HepG2 (cell line): ENCODE measurements around the gene BCAS4. TPM values are rescaled to one million over a fixed set of nuclear protein-coding genes. Genes with fewer than 3 reads are reported as not detected.

Experiments
- ATAC-seq: fragments of 200-7000 bp; cut with Tn5 transposase; 3 replicates; pipeline ENCODE4 v1.9.1; 2020; ENCODE audit warnings: mild to moderate bottlenecking, moderate library complexity
- BruUV-seq: library from RNA; stranded (reverse); fragments of 400-500 nt; replicated peaks from 2 replicates; lab custom pipeline; 2021; lab: Mats Ljungman, UMichigan
- CTCF ChIA-PET: fragments of 300-600 bp; formaldehyde crosslinking; extraction: SDS; loops from one replicate; lab custom pipeline; 2021; ENCODE audit warnings: low total read pairs, inconsistent platforms, low intra/inter-chr PET ratio; lab: Yijun Ruan, JAX
- POLR2A ChIA-PET: fragments of 350-600 bp; sonication (Branson Sonifier 250); formaldehyde crosslinking; loops from one replicate; lab custom pipeline; 2020; ENCODE audit warnings: antibody characterized with exemption, inconsistent platforms; lab: Yijun Ruan, JAX
- DNase-seq: peaks from one replicate; pipeline ENCODE4 v3.0.0-alpha.2; 2015; ENCODE audit warnings: low spot score
- FAIRE-seq: peaks from 3 replicates; lab custom pipeline; 2011; peaks lifted over from hg19 to GRCh38; lab: Jason Lieb, UNC
- H2AFZ ChIP-seq: one replicate; pipeline ENCODE4 v1.6.1; 2011; ENCODE audit warnings: low read length, inconsistent platforms
- H3K27ac ChIP-seq: fragments of 300-600 bp; 3 replicates; pipeline ENCODE4 v1.8.0; 2011; ENCODE audit warnings: mixed run types, mild to moderate bottlenecking, mixed read lengths, low read length, inconsistent platforms; ENCODE audit not compliant: insufficient read depth; ENCODE audit errors: extremely low read length
- H3K27me3 ChIP-seq, 2 experiments: fragments of 200-600 bp in 1 of 2; 2 replicates in 1 of 2; 3 replicates in 1 of 2; pipeline versions ENCODE4 v1.6.0 to v1.8.0; 2011; ENCODE audit warnings: low read length in 2 of 2, mild to moderate bottlenecking in 2 of 2, moderate library complexity in 2 of 2, inconsistent platforms in 1 of 2; ENCODE audit not compliant: insufficient read depth in 2 of 2, control insufficient read depth in 1 of 2
- H3K36me3 ChIP-seq, 2 experiments: fragments of 200-600 bp in 1 of 2; replicated peaks in 1 of 2; 2 replicates in 1 of 2; 3 replicates in 1 of 2; pipeline versions ENCODE4 v1.5.1 to v1.8.0; 2011; ENCODE audit warnings: low read length in 2 of 2, inconsistent platforms in 1 of 2; ENCODE audit not compliant: insufficient read depth in 2 of 2, control insufficient read depth in 1 of 2
- H3K4me1 ChIP-seq: 2 replicates; pipeline ENCODE4 v1.5.1; 2012; ENCODE audit warnings: low read length, inconsistent platforms; ENCODE audit not compliant: insufficient read depth
- H3K4me2 ChIP-seq: 2 replicates; pipeline ENCODE4 v1.6.0; 2011; ENCODE audit warnings: low read depth, low read length, inconsistent platforms
- H3K4me3 ChIP-seq, 3 experiments: fragments of 200-600 bp in 1 of 3; sonication (generic), shearing (Covaris generic) in 1 of 3; replicated peaks in 1 of 3; 2 replicates each; pipeline ENCODE4 v1.5.1; 2011 to 2016; ENCODE audit warnings: low read length in 3 of 3, inconsistent platforms in 2 of 3, low read depth in 2 of 3, mild to moderate bottlenecking in 2 of 3, control low read depth in 1 of 3, mixed read lengths in 1 of 3; ENCODE audit not compliant: insufficient read depth in 1 of 3
- H3K79me2 ChIP-seq: one replicate; pipeline ENCODE4 v1.6.1; 2011; ENCODE audit warnings: low read length, inconsistent platforms; ENCODE audit not compliant: insufficient read depth
- H3K9ac ChIP-seq: 2 replicates; pipeline ENCODE4 v1.6.0; 2011; ENCODE audit warnings: mild to moderate bottlenecking, low read depth, low read length, inconsistent platforms; ENCODE audit not compliant: insufficient read depth
- H3K9me3 ChIP-seq: 2 replicates; pipeline ENCODE4 v1.5.1; 2012; ENCODE audit warnings: mild to moderate bottlenecking, low read length
- H4K20me1 ChIP-seq: 2 replicates; pipeline ENCODE4 v1.6.0; 2011; ENCODE audit warnings: inconsistent platforms, mild to moderate bottlenecking, low read length, moderate library complexity; ENCODE audit not compliant: insufficient read depth
- FOXA1 ChIP-seq, 2 experiments: fragments of 450-650 bp in 1 of 2; sonication (generic) in 1 of 2; formaldehyde crosslinking in 1 of 2; IDR thresholded peaks; 2 replicates each; pipeline versions ENCODE4 v1.4.0 to v1.6.1; 2016 to 2020; ENCODE audit warnings: missing genetic modification reagents in 1 of 2
- MNT ChIP-seq: fragments of 450-650 bp; IDR thresholded peaks from 2 replicates; pipeline ENCODE4 v1.6.1; 2016
- NFYC ChIP-seq: IDR thresholded peaks from 2 replicates; pipeline ENCODE4 v1.6.1; 2016; ENCODE audit warnings: missing genetic modification reagents, missing compliant biosample characterization
- POGZ ChIP-seq: sonication (generic); formaldehyde crosslinking; IDR thresholded peaks from 2 replicates; pipeline ENCODE4 v1.4.0; 2020; ENCODE audit warnings: mild to moderate bottlenecking, missing genetic modification reagents
- ZNF513 ChIP-seq: sonication (generic); formaldehyde crosslinking; conservative IDR thresholded peaks from 2 replicates; pipeline ENCODE4 v1.5.0; 2020; ENCODE audit warnings: missing genetic modification reagents
- ZNF740 ChIP-seq: sonication (generic); formaldehyde crosslinking; IDR thresholded peaks from 2 replicates; pipeline ENCODE4 v1.4.0; 2020; ENCODE audit warnings: missing genetic modification reagents
- ZNF839 ChIP-seq: sonication (generic); formaldehyde crosslinking; IDR thresholded peaks from 2 replicates; pipeline ENCODE4 v1.4.0; 2020; ENCODE audit warnings: missing genetic modification reagents, mild to moderate bottlenecking, borderline replicate concordance
- ZNF850 ChIP-seq: sonication (generic); formaldehyde crosslinking; conservative IDR thresholded peaks from 2 replicates; pipeline ENCODE4 v1.9.0; 2021; ENCODE audit warnings: mild to moderate bottlenecking, missing genetic modification reagents
- ZSCAN9 ChIP-seq: IDR thresholded peaks from 2 replicates; pipeline ENCODE4 v1.6.1; 2016; ENCODE audit warnings: borderline replicate concordance
- WGBS: methylation state at CpG from one replicate; pipeline ENCODE4 v1.1.6; 2017; ENCODE audit warnings: low lambda C conversion rate; 5-methylcytosine and 5-hydroxymethylcytosine counted together
- in situ Hi-C: cut with HindIII; loops from 2 replicates; pipeline ENCODE4 v1.10.0; 2017; ENCODE audit warnings: low pct_unique_long_range_greater_than_20kb; ENCODE audit not compliant: extremely low pct_ligation_motif_present
- intact Hi-C: fragments of 100-400 bp; cut with micrococcal nuclease; formaldehyde crosslinking; loops from one replicate; pipeline ENCODE4 v1.10.0; 2022; ENCODE audit not compliant: unreplicated experiment
- polyA plus RNA-seq, 8 experiments: library from polyadenylated mRNA; depleted of rRNA in 3 of 8; stranded (reverse) in 7 of 8; unstranded in 1 of 8; fragments of >200 nt; fragmentation: Illumina TruSeq in 4 of 8; extraction: Trizol in 4 of 8; gene quantifications; 2 replicates each; pipeline versions ENCODE4 v1.2.1 to v1.2.3, GENCODE V29; 2011 to 2016; ENCODE audit warnings: low read depth in 4 of 8, missing spikeins in 1 of 8, mixed read lengths in 1 of 8; ENCODE audit not compliant: insufficient read depth in 1 of 8
- total RNA-seq, 5 experiments: library from RNA; depleted of rRNA; stranded (reverse); fragments of >200 nt; fragmentation: Illumina TruSeq; extraction: Trizol; gene quantifications; 2 replicates each; pipeline ENCODE4 v1.2.3, GENCODE V29; 2016; ENCODE audit warnings: low read depth in 1 of 5
- TF ChIP-seq, protein P1 (sequence below): sonication (generic); formaldehyde crosslinking; IDR thresholded peaks from 2 replicates; pipeline ENCODE4 v1.9.0; 2022; ENCODE audit warnings: missing genetic modification reagents, mild to moderate bottlenecking, borderline replicate concordance
- TF ChIP-seq, protein P2 (sequence below): sonication (generic); formaldehyde crosslinking; IDR thresholded peaks from 2 replicates; pipeline ENCODE4 v1.8.1; 2023; ENCODE audit warnings: mild to moderate bottlenecking, inconsistent platforms, moderate library complexity, missing genetic modification reagents, borderline replicate concordance

Gene BCAS4
- total and polyA plus RNA-seq, 2 of the 13 experiments (the other 11 are each of a cell fraction or from before 2014, with no cell fraction given): 7.2 to 8.0 TPM

- TF ChIP-seq, protein P1, sequence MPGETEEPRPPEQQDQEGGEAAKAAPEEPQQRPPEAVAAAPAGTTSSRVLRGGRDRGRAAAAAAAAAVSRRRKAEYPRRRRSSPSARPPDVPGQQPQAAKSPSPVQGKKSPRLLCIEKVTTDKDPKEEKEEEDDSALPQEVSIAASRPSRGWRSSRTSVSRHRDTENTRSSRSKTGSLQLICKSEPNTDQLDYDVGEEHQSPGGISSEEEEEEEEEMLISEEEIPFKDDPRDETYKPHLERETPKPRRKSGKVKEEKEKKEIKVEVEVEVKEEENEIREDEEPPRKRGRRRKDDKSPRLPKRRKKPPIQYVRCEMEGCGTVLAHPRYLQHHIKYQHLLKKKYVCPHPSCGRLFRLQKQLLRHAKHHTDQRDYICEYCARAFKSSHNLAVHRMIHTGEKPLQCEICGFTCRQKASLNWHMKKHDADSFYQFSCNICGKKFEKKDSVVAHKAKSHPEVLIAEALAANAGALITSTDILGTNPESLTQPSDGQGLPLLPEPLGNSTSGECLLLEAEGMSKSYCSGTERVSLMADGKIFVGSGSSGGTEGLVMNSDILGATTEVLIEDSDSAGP (CRISPR knock-in tag): 0 out of 2 replicates have a peak, but pooled peaks have one; percentile 34
- no peak for TF ChIP-seq ZNF850 (CRISPR knock-in tag)
These were observed 59.8 kb downstream of the BCAS4 start (continued) for GRCh38 chr20:50854506-50855249.

DNA sequence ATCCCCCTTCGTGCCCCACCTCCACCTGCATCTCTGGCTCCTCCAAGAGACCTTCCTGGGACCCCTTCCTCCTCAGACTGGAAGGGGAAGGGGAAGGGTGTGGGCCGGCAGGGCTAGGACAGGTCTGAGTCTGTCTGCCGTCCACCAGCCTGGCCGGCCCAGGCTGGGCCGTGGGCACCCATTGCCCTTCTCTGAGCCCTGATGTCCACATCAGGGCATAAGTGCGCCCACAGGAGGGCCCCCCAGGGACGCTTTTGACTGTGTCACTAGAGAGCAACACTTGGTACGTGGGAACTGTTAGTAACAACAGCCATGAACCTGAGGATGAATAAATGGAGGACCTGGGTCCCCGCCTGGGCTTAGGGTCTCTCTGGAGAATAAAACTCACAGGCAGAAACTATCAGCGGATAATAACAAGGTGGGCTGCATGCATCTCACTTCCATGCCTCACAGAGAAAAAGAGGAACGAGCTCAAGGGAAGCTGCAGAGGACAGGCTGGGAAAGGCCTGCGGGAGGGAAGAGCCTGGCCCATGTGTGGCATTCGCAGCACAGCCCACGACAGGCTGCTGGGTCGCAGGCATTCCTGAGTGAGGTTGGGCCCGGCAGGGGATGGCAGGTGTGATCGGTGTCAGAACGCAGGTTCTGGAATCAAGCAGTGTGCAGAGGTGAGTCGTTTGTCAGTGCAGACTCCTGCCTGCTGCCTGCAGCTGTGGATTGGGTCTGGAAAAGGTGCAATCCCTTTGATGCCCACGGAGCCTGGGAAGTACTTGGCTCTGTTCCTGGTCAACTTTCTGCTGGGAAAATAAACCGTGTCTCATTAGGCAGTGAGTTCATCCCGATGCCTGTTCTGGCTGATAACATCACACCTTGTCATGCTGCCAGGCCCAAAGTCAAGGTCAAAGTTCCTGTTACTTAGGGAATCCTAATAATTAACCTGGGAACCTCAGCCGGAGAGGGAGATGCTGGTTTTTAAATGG, 60.9 kb downstream of the BCAS4 start:
- Histone ChIP-seq H3K9me3 (no peaks in the 10 kb centered on the region), H3K9ac (no peak overlapping the region), H3K4me3 (peak overlapping the region in 1 of 3 experiments; percentile 39; a peak in 2 of 6 replicates), H2AFZ (no peak overlapping the region), H3K4me1 (peaks cover 45% of the 10 kb centered on the region), H3K36me3 (no peaks in the 10 kb centered on the region), H3K27me3 (no peaks in the 10 kb centered on the region), H3K79me2 (no peaks in the 10 kb centered on the region), H3K27ac (no peak overlapping the region), H4K20me1 (no peaks in the 10 kb centered on the region; the same call in 1 of the 2 replicates), H3K4me2 (peak overlapping the region; percentile 61)
- intact Hi-C loops: loop anchor here (2.0 to 5.0 kb wide), 2 partner anchors 39 to 72 kb away; no protein-coding TSS in a partner anchor
- 18% methylated on average over 23 of the region's 23 CpGs for WGBS
- peak; percentile 93 for FAIRE-seq
- no TSS peak for BruUV-seq
- peak; percentile 82 for ATAC-seq
- in situ Hi-C loops: no loop called here
- POLR2A ChIA-PET: interaction anchor here (1.0 to 1.4 kb wide), 5 partner anchors 10 to 103 kb away, joined by 3 to 5 read pairs (median 3); partner anchors contain the start of genes DPM1 and MOCS3
- CTCF ChIA-PET: no interaction called here
- peak; percentile 89 for DNase-seq
- no peak for TF ChIP-seq NFYC
- no peak for TF ChIP-seq POGZ (CRISPR knock-in tag)
- no peak for TF ChIP-seq ZNF740 (CRISPR knock-in tag)
- TF ChIP-seq, protein P2, sequence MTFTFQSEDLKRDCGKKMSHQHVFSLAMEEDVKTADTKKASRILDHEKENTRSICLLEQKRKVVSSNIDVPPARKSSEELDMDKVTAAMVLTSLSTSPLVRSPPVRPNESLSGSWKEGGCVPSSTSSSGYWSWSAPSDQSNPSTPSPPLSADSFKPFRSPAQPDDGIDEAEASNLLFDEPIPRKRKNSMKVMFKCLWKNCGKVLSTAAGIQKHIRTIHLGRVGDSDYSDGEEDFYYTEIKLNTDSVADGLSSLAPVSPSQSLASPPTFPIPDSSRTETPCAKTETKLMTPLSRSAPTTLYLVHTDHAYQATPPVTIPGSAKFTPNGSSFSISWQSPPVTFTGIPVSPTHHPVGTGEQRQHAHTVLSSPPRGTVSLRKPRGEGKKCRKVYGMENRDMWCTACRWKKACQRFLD: peak; percentile 61; the same call in 1 of the 2 replicates
- TF ChIP-seq MNT: no peak
- 0 out of 2 replicates have a peak, but pooled peaks have one; percentile 20 for TF ChIP-seq ZNF839 (CRISPR knock-in tag)
- TF ChIP-seq FOXA1 (IDR thresholded peaks at IDR 0.05): no peak
- TF ChIP-seq FOXA1 (CRISPR knock-in tag; IDR thresholded peaks at IDR 0.05): no peak
- TF ChIP-seq ZSCAN9: 0 out of 2 replicates have a peak, but pooled peaks have one; percentile 55
- TF ChIP-seq ZNF513 (CRISPR knock-in tag): no peak
